RWPE1 (cell line): Measurements from ENCODE around the gene RPL28.

Experiments used
- CTCF ChIA-PET: fragments of 350-600 bp; sonication (Branson Sonifier 250); formaldehyde crosslinking; extraction: SDS; loops from one replicate; lab custom pipeline; 2021; lab: Yijun Ruan, JAX
- POLR2A ChIA-PET: fragments of 400-600 bp; formaldehyde crosslinking; extraction: SDS; loops from one replicate; lab custom pipeline; 2020; ENCODE audit warnings: antibody characterized with exemption; ENCODE audit not compliant: low non-redundant PET; lab: Yijun Ruan, JAX
- DNase-seq: peaks from one replicate; pipeline ENCODE4 v3.0.0; 2012; ENCODE audit warnings: low spot score
- H3K27ac ChIP-seq: fragments of 450-650 bp; 2 replicates; pipeline ENCODE4 v1.5.1; 2017
- TF ChIP-seq, protein P1 (sequence below): fragments of 450-650 bp; conservative IDR thresholded peaks from 2 replicates; pipeline ENCODE4 v1.5.1; 2017; ENCODE audit warnings: low read depth, mild to moderate bottlenecking

The RPL28 gene

DNA sequence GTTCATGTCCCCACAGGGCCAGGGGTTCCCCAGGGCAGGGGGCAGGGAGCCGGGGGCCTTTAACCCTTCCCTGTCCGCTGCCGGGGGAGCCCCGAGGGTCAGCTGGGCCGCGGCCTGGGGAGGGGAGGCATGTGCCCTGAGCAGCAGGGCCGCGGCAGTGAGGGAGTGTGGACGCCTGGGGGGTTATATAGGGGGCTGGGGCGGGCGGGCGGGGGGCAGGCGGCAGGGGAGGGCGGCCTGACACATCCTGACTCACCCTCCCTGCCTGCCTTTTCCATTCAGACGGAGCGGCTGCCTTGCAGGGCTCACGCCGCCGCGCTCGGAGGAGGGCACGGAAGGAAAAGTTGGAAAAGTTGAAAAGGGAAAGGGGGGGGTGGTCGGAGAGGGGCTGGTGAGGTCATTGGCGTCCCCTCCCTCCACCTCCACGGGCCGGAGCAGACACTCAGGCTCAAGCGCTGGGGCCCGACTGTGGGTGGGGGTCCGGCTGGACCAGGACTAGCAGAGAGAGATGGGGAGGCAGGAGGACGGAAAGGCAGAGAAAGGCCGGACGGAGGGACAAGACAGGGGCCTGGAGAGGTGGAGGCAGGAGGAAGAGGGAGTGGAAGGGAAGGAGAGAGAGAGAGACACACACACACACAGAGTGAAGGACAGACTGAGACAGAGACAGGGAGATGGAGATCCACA, 15.3 kb upstream of the RPL28 start, which contains the start of gene IL11:
TSS of gene IL11 (minus strand) at position 159 of the 684 bp plus-strand sequence. CDS start at position 6, 153 bp downstream.
- peak within 1 kb of the TSS; percentile 78 for H3K27ac ChIP-seq
- POLR2A ChIA-PET = no interaction called here
- peak; percentile 72 for DNase-seq
- CTCF ChIA-PET = interaction anchor here (0.6 to 0.8 kb wide), 4 partner anchors 34 to 209 kb away, joined by 3 read pairs; no protein-coding TSS in a partner anchor
- TF ChIP-seq, protein P1, sequence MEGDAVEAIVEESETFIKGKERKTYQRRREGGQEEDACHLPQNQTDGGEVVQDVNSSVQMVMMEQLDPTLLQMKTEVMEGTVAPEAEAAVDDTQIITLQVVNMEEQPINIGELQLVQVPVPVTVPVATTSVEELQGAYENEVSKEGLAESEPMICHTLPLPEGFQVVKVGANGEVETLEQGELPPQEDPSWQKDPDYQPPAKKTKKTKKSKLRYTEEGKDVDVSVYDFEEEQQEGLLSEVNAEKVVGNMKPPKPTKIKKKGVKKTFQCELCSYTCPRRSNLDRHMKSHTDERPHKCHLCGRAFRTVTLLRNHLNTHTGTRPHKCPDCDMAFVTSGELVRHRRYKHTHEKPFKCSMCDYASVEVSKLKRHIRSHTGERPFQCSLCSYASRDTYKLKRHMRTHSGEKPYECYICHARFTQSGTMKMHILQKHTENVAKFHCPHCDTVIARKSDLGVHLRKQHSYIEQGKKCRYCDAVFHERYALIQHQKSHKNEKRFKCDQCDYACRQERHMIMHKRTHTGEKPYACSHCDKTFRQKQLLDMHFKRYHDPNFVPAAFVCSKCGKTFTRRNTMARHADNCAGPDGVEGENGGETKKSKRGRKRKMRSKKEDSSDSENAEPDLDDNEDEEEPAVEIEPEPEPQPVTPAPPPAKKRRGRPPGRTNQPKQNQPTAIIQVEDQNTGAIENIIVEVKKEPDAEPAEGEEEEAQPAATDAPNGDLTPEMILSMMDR = no peak

GRCh38 chr19:55372316-55373081, 13.2 kb upstream of the RPL28 start:
- no peak overlapping the region for H3K27ac ChIP-seq
- TF ChIP-seq, protein P1 = no peak
- CTCF ChIA-PET = interaction anchor here (1.2 kb wide), 1 partner anchor 80 kb away, joined by 4 read pairs; no protein-coding TSS in a partner anchor
- POLR2A ChIA-PET = interaction anchor here (0.6 to 1.2 kb wide), 3 partner anchors 12 to 215 kb away, joined by 3 to 4 read pairs (median 3); partner anchors contain the start of genes RPL28, TMEM238 and TNNI3
- no peak for DNase-seq

DNA sequence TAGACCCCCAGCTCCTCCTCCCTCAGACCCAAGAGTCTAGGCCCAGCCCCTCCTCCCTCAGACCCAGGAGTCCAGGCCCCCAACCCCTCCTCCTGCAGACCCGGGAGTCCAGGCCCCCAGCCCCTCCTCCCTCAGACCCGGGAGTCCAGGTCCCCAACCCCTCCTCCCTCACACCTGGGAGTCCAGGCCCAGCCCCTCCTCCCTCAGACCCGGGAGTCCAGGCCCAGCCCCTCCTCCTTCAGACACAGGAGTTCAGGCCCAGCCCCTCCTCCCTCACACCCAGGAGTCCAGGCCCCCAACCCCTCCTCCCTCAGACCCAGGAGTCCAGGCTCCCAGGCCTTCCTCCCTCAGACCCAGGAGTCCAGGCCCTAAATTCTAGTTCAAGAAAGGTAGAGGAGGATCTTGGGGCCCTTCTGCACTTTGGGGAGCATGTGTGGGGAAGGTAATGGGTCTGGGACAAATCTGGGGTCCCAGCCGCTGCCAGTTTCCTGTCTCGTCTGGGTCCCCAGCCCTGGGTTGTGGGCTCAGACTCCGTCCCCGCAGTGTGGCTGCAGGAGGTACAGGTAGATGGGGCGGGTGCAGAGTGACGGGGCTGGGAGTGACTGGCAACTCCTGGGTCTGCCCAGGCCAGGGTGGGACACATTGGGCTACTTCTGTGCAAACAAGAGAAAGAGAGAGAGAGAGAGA, 12.3 kb upstream of the RPL28 start:
- POLR2A ChIA-PET = interaction anchor here (1.1 to 1.2 kb wide), 2 partner anchors 11 to 13 kb away, joined by 3 to 4 read pairs; partner anchors contain the start of genes RPL28 and TMEM238
- H3K27ac ChIP-seq = peak overlapping the region; percentile 28; the same call in 1 of the 2 replicates
- CTCF ChIA-PET = interaction anchor here (1.2 kb wide), 1 partner anchor 81 kb away, joined by 4 read pairs; no protein-coding TSS in a partner anchor

DNA sequence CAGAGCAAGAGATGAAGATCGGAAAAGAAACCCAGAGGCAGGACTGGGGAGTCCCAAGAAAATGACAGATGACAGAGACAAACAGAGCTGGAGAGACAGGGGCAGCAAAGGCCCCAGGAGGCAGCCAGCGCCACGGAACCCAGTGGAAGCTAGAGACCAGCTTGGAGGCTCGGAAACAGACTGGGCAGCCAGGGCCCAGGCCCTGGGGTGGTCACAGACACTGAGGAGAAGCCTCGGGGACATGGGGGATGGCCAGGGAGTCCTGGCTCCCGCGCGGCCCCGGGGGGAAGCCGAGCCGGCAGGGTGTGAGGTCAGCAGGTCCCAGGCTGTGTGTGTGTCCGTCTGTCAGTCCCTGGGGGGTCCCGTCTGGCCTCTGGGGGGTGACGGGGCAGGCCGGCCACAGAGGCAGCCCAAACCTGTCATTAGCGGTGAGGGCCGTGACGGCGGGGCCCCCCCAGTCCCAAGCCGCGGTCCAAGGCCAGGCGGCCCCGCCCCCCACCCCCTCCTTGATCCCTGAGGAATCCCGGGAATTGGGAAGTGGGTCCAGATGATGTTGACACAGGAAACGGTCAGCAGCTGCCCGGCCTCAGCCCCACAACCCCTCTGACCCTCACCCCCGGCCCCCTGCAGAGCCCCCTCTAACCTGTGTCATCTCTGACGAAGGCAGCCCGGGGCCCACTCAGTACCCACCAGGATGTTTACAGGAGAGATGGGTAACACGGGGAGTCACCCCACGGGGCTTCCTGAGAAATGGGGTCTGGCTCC, 11.6 kb upstream of the RPL28 start:
- POLR2A ChIA-PET = no interaction called here
- TF ChIP-seq, protein P1 = no peak
- DNase-seq = no peak
- CTCF ChIA-PET = no interaction called here
- H3K27ac ChIP-seq = peak overlapping the region; percentile 28; the same call in 1 of the 2 replicates

More for the DNA sequence above, 12.3 kb upstream of the RPL28 start:
- TF ChIP-seq, protein P1 = no peak
- no peak for DNase-seq

DNA sequence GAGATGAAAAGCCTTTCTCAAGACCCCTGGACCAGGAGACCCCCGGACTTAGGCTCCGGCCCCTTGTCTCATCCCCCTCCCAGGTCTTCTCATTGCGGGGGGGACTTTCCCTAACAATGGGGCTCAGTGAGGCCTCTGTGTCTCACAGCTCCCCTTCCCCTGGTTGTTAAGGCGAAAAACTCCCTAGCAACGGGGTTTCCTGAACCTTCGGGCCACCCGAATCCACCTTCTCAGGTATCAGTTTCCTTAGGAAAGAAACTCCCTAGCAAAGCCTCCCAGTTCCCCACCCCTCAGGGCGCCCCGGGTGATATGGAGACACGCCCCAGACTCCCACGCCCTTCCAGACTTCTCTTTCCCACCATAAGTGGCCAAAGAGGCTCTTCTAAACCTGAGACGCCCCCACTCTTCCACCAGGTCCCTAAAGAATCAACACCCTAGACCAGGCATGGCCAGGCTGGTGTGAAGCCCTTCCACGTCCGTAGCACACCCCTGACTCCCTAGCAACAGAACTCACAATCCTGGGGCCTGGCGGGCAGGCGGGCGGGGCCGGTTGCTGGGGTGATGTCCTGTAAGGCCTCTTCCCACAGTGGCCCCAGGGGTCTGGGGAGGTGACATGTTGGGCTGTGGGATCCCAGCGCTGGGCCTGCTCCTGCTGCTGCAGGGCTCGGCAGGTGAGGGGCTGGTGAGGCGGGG, 9.3 kb upstream of the RPL28 start, which contains the start of gene TMEM190:
TSS of gene TMEM190 (plus strand) at position 586 of the 693 bp plus-strand sequence. CDS start at position 614, 28 bp downstream.
- CTCF ChIA-PET = interaction anchor here (0.6 to 1.3 kb wide), 4 partner anchors 49 to 91 kb away, joined by 3 to 5 read pairs (median 4); no protein-coding TSS in a partner anchor
- TF ChIP-seq, protein P1 = no peak
- 0 out of 2 replicates have a peak within 1 kb of the TSS, but pooled peaks have one; percentile 7 for H3K27ac ChIP-seq
- POLR2A ChIA-PET = interaction anchor here (0.7 kb wide), 1 partner anchor 79 kb away, joined by 6 read pairs; no protein-coding TSS in a partner anchor
- no peak for DNase-seq
